ENCODE measurements around the gene MID1. TPM values are rescaled to one million over a fixed set of nuclear protein-coding genes. Genes with fewer than 3 reads are reported as not detected.
A peak's percentile ranks its signal among the peaks of the same experiment; 100 is the strongest.

Gene MID1
- total RNA-seq, 1 donor from 2014 or later = 33.0 TPM

GRCh38 chrX:10512258-10512657 lies 108.1 kb downstream of the MID1 start:
- intact Hi-C loops (cut with DNase I) = no loop called here
- ATAC-seq (no peak), DNase-seq (ENCODE audit: low spot score) (no peak)

- ATAC-seq = no peak
- no peak for DNase-seq (ENCODE audit: low spot score)
- intact Hi-C loops (cut with DNase I) = no loop called here
These were observed 111.0 kb downstream of the MID1 start for GRCh38 chrX:10509397-10509796.

GRCh38 chrX:10508891-10509290 lies 111.5 kb downstream of the MID1 start:
- DNase-seq (ENCODE audit: low spot score) = no peak
- ATAC-seq = no peak
- intact Hi-C loops (cut with DNase I) = no loop called here

GRCh38 chrX:10507876-10508275 lies 112.5 kb downstream of the MID1 start:
- ATAC-seq = no peak
- intact Hi-C loops (cut with DNase I) = no loop called here
- no peak for DNase-seq (ENCODE audit: low spot score)

GRCh38 chrX:10507181-10507580 lies 113.2 kb downstream of the MID1 start:
- ATAC-seq (no peak), DNase-seq (ENCODE audit: low spot score) (no peak)
- intact Hi-C loops (cut with DNase I) = no loop called here

- DNase-seq (ENCODE audit: low spot score) (no peak), ATAC-seq (no peak)
- intact Hi-C loops (cut with DNase I) = no loop called here
These were observed 113.6 kb downstream of the MID1 start for GRCh38 chrX:10506781-10507180.

- intact Hi-C loops (cut with DNase I) = no loop called here
- no peak for DNase-seq (ENCODE audit: low spot score)
- ATAC-seq = no peak
These were observed 114.7 kb downstream of the MID1 start for GRCh38 chrX:10505726-10506125.

- no peak for ATAC-seq
- intact Hi-C loops (cut with DNase I) = no loop called here
These were observed 117.4 kb downstream of the MID1 start for GRCh38 chrX:10502961-10503360.

GRCh38 chrX:10501611-10502010 lies 118.8 kb downstream of the MID1 start:
- intact Hi-C loops (cut with DNase I) = no loop called here
- ATAC-seq = no peak
- DNase-seq (ENCODE audit: low spot score) = no peak

More at GRCh38 chrX:10502961-10503360, 117.4 kb downstream of the MID1 start:
- DNase-seq (ENCODE audit: low spot score) = no peak

- DNase-seq (ENCODE audit: low spot score) (no peak), ATAC-seq (peak; percentile 77)
- intact Hi-C loops (cut with DNase I) = no loop called here
These were observed 123.9 kb downstream of the MID1 start for GRCh38 chrX:10496345-10496965.

- DNase-seq (ENCODE audit: low spot score) (no peak), ATAC-seq (no peak)
- intact Hi-C loops (cut with DNase I) = no loop called here
These were observed 124.7 kb downstream of the MID1 start for GRCh38 chrX:10495677-10496076.

- intact Hi-C loops (cut with DNase I) = no loop called here
- ATAC-seq (no peak), DNase-seq (ENCODE audit: low spot score) (no peak)
These were observed 128.1 kb downstream of the MID1 start for GRCh38 chrX:10492250-10492649.

GRCh38 chrX:10486373-10486772 lies 134.0 kb downstream of the MID1 start:
- ATAC-seq (no peak), DNase-seq (ENCODE audit: low spot score) (no peak)
- intact Hi-C loops (cut with DNase I) = no loop called here

GRCh38 chrX:10485326-10485725 lies 135.1 kb downstream of the MID1 start:
- DNase-seq (ENCODE audit: low spot score) (no peak), ATAC-seq (no peak)
- intact Hi-C loops (cut with DNase I) = no loop called here

GRCh38 chrX:10484683-10485247 lies 135.6 kb downstream of the MID1 start:
- DNase-seq (ENCODE audit: low spot score) (no peak), ATAC-seq (no peak)
- intact Hi-C loops (cut with DNase I) = no loop called here

- intact Hi-C loops (cut with DNase I) = no loop called here
- ATAC-seq (peak; percentile 83), DNase-seq (ENCODE audit: low spot score) (no peak)
These were observed 137.1 kb downstream of the MID1 start for GRCh38 chrX:10483191-10483831.

- DNase-seq (ENCODE audit: low spot score) = no peak
- ATAC-seq = peak; percentile 5
- intact Hi-C loops (cut with DNase I) = no loop called here
These were observed 137.7 kb downstream of the MID1 start for GRCh38 chrX:10482708-10483107.

GRCh38 chrX:10482261-10482660 lies 138.1 kb downstream of the MID1 start:
- DNase-seq (ENCODE audit: low spot score) (peak; percentile 72), ATAC-seq (peak; percentile 88)
- intact Hi-C loops (cut with DNase I) = no loop called here

GRCh38 chrX:10480861-10481260 lies 139.5 kb downstream of the MID1 start:
- intact Hi-C loops (cut with DNase I) = no loop called here
- DNase-seq (ENCODE audit: low spot score) = no peak
- ATAC-seq = no peak

GRCh38 chrX:10479508-10479907 lies 140.9 kb downstream of the MID1 start:
- ATAC-seq (no peak), DNase-seq (ENCODE audit: low spot score) (no peak)
- intact Hi-C loops (cut with DNase I) = no loop called here

- DNase-seq (ENCODE audit: low spot score) (no peak), ATAC-seq (no peak)
- intact Hi-C loops (cut with DNase I) = no loop called here
These were observed 142.9 kb downstream of the MID1 start for GRCh38 chrX:10477525-10477924.

Measured in sciatic nerve (tissue), 2 donors.